HT-29 (cell line): ENCODE measurements around the gene XYLT1. TPM values are rescaled to one million over a fixed set of nuclear protein-coding genes. Genes with fewer than 3 reads are reported as not detected.
A peak's percentile ranks its signal among the peaks of the same experiment; 100 is the strongest.

Experiments used
- DNase-seq: peaks from one replicate; pipeline ENCODE4 v3.0.0-alpha.2; 2015; ENCODE audit warnings: low spot score
- total RNA-seq: library from RNA; depleted of rRNA; stranded (reverse); fragments of >200 nt; shearing (Covaris generic); gene quantifications from 2 replicates; pipeline ENCODE4 v1.2.3, GENCODE V29; 2014

The XYLT1 gene
- total RNA-seq, 1 experiment from 2014 or later = 0.38 TPM

GRCh38 chr16:17116595-17117322 is 354.0 kb downstream of the XYLT1 start:
- DNase-seq = no peak

- no peak for DNase-seq
Measured at GRCh38 chr16:17109413-17109812, 361.3 kb downstream of the XYLT1 start.

GRCh38 chr16:17108596-17108995 is 362.2 kb downstream of the XYLT1 start:
- DNase-seq = no peak

GRCh38 chr16:17107450-17107849 is 363.3 kb downstream of the XYLT1 start:
- no peak for DNase-seq

GRCh38 chr16:17106243-17106791 is 364.4 kb downstream of the XYLT1 start:
- no peak for DNase-seq

GRCh38 chr16:17105239-17105797 is 365.4 kb downstream of the XYLT1 start:
- no peak for DNase-seq

GRCh38 chr16:17104654-17105053 is 366.1 kb downstream of the XYLT1 start:
- DNase-seq = no peak

- no peak for DNase-seq
Measured at GRCh38 chr16:17103216-17103615, 367.5 kb downstream of the XYLT1 start.

- DNase-seq = peak; percentile 20
Measured at GRCh38 chr16:17101646-17102045, 369.1 kb downstream of the XYLT1 start.

- DNase-seq = no peak
Measured at GRCh38 chr16:17098685-17099084, 372.1 kb downstream of the XYLT1 start.

GRCh38 chr16:17084130-17084529 is 386.6 kb downstream of the XYLT1 start:
- DNase-seq = no peak

- DNase-seq = no peak
Measured at GRCh38 chr16:17083628-17084027, 387.1 kb downstream of the XYLT1 start.

GRCh38 chr16:17082095-17082882 is 388.5 kb downstream of the XYLT1 start:
- no peak for DNase-seq

- DNase-seq = no peak
Measured at GRCh38 chr16:17080105-17080504, 390.7 kb downstream of the XYLT1 start.

GRCh38 chr16:17078931-17079631 is 391.7 kb downstream of the XYLT1 start:
- DNase-seq = no peak

- DNase-seq = no peak
Measured at GRCh38 chr16:17076818-17077498, 393.8 kb downstream of the XYLT1 start.

GRCh38 chr16:17076092-17076754 is 394.5 kb downstream of the XYLT1 start:
- DNase-seq = no peak

- DNase-seq = no peak
Measured at GRCh38 chr16:17072104-17072503, 398.7 kb downstream of the XYLT1 start.

GRCh38 chr16:17070882-17071592 is 399.7 kb downstream of the XYLT1 start:
- peak; percentile 15 for DNase-seq

- DNase-seq = no peak
Measured at GRCh38 chr16:17069681-17070080, 401.1 kb downstream of the XYLT1 start.
